Measurements from ENCODE around the gene XIAP. TPM values are rescaled to one million over a fixed set of nuclear protein-coding genes. Genes with fewer than 3 reads are reported as not detected.

Gene XIAP
- total and polyA plus RNA-seq, 3 donors from 2014 or later, result 16.5 to 30.2 (median 26.5) TPM

DNA sequence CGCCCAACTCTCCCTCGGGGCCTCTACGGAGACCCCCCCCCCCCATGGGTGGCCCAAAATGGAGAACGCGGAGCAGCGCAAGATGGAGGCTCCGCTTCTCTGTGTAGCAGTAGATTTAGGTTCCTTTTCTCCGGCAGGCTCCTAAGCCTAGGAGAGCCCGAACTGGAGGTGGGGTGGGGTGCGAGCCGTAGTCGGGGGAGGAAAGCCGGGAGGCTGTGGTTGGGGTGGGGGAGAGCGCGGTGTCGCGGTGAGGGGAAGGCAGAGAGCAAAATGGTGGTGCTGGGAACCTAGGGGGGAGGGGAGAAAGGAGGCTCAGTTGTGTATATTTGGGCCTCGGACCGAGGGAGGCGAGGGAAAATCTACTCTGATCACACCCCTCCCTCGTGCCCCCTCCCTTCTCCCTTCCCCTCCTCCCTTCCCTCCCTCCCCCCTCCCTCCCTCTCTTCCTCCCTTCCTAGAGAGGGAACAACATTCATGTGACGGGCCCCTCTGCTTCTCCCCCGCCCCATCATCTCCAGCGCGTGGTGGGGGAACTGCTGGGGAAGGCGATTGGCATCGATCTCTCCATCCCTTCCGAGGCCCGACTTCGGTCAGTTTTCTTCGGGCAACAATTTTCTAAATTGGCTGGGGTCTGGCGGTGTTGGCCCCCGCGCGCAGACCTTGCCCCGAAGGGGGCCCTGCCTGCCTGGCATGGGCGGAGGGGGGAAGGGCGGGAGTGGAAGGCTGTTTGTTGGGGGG is 101.6 kb downstream of the XIAP start, which contains the start of gene STAG2:
STAG2 (plus strand) TSS at position 439 of the 738 bp plus-strand sequence. CDS start 60,922 bp downstream, outside the sequence.
- Histone ChIP-seq H3K4me1 (no peaks in the 10 kb centered on the region), H3K27me3 (no peaks in the 10 kb centered on the region), H3K36me3 (ENCODE audit: low read depth, missing control alignments) (no peaks in the 10 kb centered on the region), H3K27ac (peak within 1 kb of the TSS; percentile 96 to 97), H3K9me3 (no peaks in the 10 kb centered on the region), H3K4me3 (peak within 1 kb of the TSS; percentile 65 to 78)
- 0% methylated on average over 1 to 38 of the region's 38 CpGs for WGBS, 2 donors
- peak; percentile 83 for DNase-seq
- TF ChIP-seq, protein P1, sequence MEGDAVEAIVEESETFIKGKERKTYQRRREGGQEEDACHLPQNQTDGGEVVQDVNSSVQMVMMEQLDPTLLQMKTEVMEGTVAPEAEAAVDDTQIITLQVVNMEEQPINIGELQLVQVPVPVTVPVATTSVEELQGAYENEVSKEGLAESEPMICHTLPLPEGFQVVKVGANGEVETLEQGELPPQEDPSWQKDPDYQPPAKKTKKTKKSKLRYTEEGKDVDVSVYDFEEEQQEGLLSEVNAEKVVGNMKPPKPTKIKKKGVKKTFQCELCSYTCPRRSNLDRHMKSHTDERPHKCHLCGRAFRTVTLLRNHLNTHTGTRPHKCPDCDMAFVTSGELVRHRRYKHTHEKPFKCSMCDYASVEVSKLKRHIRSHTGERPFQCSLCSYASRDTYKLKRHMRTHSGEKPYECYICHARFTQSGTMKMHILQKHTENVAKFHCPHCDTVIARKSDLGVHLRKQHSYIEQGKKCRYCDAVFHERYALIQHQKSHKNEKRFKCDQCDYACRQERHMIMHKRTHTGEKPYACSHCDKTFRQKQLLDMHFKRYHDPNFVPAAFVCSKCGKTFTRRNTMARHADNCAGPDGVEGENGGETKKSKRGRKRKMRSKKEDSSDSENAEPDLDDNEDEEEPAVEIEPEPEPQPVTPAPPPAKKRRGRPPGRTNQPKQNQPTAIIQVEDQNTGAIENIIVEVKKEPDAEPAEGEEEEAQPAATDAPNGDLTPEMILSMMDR (IDR thresholded peaks at IDR 0.05), result no peak
- TF ChIP-seq POLR2A (IDR thresholded peaks at IDR 0.05), result no peak
- intact Hi-C loops (cut with DNase I; ENCODE audit: low total_unique reads), result no loop called here

DNA sequence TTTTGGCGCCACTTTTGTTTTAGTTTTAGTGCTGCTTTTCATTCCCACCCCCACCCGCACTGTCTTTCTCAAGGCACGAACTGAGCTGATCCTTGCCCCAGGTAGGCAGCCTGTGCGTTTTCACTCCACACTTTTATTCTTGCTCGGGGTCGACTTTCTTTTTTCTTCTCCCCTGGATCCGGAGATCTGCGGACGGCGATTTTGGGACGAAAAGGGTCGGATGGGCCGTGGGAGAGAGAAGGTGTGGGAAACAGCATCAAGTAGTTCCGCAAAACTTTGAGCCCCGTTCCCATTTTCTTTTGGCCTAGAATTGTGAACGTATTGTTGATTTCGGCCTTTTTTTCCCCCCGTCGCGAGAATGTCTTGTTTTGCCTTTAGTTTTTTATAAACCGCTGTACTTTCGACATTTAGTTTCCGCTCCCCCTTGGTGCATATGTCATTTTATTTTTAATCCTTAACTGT is 102.2 kb downstream of the XIAP start:
- Histone ChIP-seq H3K4me3 (peak overlapping the region; percentile 65 to 78), H3K27ac (peak overlapping the region; percentile 96 to 97), H3K36me3 (ENCODE audit: low read depth, missing control alignments) (no peaks in the 10 kb centered on the region), H3K27me3 (no peaks in the 10 kb centered on the region), H3K9me3 (no peaks in the 10 kb centered on the region), H3K4me1 (no peaks in the 10 kb centered on the region)
- intact Hi-C loops (cut with DNase I; ENCODE audit: low total_unique reads), result no loop called here
- no peak for TF ChIP-seq POLR2A (IDR thresholded peaks at IDR 0.05)
- TF ChIP-seq, protein P1 (IDR thresholded peaks at IDR 0.05), result no peak
- 0 to 1% methylated on average over 21 to 22 of the region's 23 CpGs for WGBS, 2 donors
- no peak for DNase-seq

DNA sequence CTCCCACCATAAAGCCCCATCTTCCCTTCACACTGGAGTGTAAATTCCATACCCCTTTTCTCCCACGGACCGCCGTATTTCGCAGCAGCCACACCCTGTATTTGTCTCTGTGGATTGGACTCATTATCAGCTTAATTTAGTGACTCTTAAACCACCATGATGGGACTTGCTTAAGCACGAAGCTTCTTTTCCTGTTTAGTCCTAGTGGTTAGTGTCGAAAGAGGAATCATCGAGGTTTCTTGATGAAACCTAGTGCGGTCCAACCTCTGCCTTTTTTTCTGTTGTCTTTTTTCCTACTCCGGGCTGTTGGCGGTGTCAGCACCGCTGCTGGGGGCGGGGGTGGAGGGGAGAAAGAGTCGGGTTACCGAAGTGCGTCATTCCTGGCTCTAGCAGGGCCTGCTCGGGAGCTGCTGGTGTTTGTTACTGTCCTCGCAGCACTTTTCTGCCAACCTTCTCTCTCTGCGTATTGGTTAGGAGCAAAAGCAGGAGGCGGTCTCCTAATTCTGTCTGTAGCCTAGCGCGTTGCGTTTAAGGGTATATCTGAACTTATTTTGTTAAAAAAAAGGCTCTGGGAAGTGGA is 103.0 kb downstream of the XIAP start:
- intact Hi-C loops (cut with DNase I; ENCODE audit: low total_unique reads), result no loop called here
- Histone ChIP-seq H3K4me1 (no peaks in the 10 kb centered on the region), H3K4me3 (peak overlapping the region; percentile 65 to 78), H3K9me3 (no peaks in the 10 kb centered on the region), H3K36me3 (ENCODE audit: low read depth, missing control alignments) (no peaks in the 10 kb centered on the region), H3K27me3 (no peaks in the 10 kb centered on the region), H3K27ac (peak overlapping the region; percentile 96 to 97)
- DNase-seq, result peak; percentile 89
- WGBS, 2 donors, result 0% methylated on average over 19 of the region's 22 CpGs
- no peak for TF ChIP-seq POLR2A (IDR thresholded peaks at IDR 0.05)

Small RNAs within 50 kb of the gene (small RNA-seq; reads per million reads assigned to genes)
- gene RF00019 (0 reads per million in 2 donors), gene RN7SL190P (0 reads per million in 2 donors), gene RNU6-122P (0 reads per million in 2 donors)

Other genes starting within 250 kb of the XIAP start
- 100 to 1,000 TPM in 1 of 2 donors, 10 to 100 TPM in 1; 80.5 to 103 TPM for gene THOC2, start 127.0 kb upstream of the XIAP start, total RNA-seq
- 14.4 TPM for gene THOC2, start 127.0 kb upstream of the XIAP start, polyA plus RNA-seq (ENCODE audit: insufficient read depth, low read depth, low replicate concordance)
- gene STAG2, start 101.7 kb downstream of the XIAP start, total RNA-seq, result 10 to 100 TPM; 17.6 to 26.7 TPM
- 9.4 TPM for gene STAG2, start 101.7 kb downstream of the XIAP start, polyA plus RNA-seq (ENCODE audit: insufficient read depth, low read depth, low replicate concordance)

Measured in testis (tissue), 3 donors.